Measurements from ENCODE around the gene SNAP91. TPM values are rescaled to one million over a fixed set of nuclear protein-coding genes. Genes with fewer than 3 reads are reported as not detected.

Gene SNAP91
- total RNA-seq, 2 donors from 2014 or later = 2.9 to 7.2 TPM

DNA sequence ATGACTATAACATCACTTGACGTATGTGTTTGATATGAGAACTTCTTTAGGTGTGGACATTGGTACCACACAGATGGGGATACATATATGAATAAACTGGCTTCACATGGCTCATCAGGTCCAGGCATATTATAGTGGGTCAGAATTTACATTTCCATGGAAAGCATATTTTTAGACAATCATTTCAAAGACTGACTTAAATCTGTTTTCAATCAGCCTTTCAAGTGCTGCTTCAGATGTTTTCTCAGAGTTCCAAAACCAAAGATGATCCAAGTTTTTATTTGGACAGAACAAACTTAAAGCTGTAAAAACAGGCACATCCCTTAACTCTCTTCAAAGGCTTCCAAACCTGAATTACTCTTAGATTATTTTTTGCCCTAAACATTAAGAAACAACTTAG is 108.4 kb downstream of the SNAP91 start:
- no peaks in the 10 kb centered on the region for H3K4me1 ChIP-seq (replicated peaks)
- no peak for DNase-seq (ENCODE audit: low spot score)
- 97% methylated on average over 1 of the region's 1 CpG for WGBS
- TF ChIP-seq POLR2A (IDR thresholded peaks at IDR 0.05) (no peak), CTCF (IDR thresholded peaks at IDR 0.05) (no peak), POLR2AphosphoS5 (IDR thresholded peaks at IDR 0.05) (no peak)
- no peak overlapping the region for H3K4me3 ChIP-seq
- intact Hi-C loops (cut with DNase I) = no loop called here
- H3K9me3 ChIP-seq = no peaks in the 10 kb centered on the region
- H3K36me3 ChIP-seq = no peaks in the 10 kb centered on the region
- no peak overlapping the region for H3K27ac ChIP-seq
- H3K27me3 ChIP-seq (replicated peaks; ENCODE audit: insufficient read depth) = no peaks in the 10 kb centered on the region

GRCh38 chr6:83597511-83597910 is 111.4 kb downstream of the SNAP91 start:
- no peaks in the 10 kb centered on the region for H3K36me3 ChIP-seq
- no peaks in the 10 kb centered on the region for H3K27me3 ChIP-seq (replicated peaks; ENCODE audit: insufficient read depth)
- no peak for TF ChIP-seq POLR2AphosphoS5 (IDR thresholded peaks at IDR 0.05)
- no peak for TF ChIP-seq CTCF (IDR thresholded peaks at IDR 0.05)
- no peak for TF ChIP-seq POLR2A (IDR thresholded peaks at IDR 0.05)
- H3K4me3 ChIP-seq = no peak overlapping the region
- 94% methylated on average over 1 of the region's 1 CpG for WGBS
- no peaks in the 10 kb centered on the region for H3K4me1 ChIP-seq (replicated peaks)
- no peak for DNase-seq (ENCODE audit: low spot score)
- H3K27ac ChIP-seq = no peak overlapping the region
- intact Hi-C loops (cut with DNase I) = no loop called here
- no peaks in the 10 kb centered on the region for H3K9me3 ChIP-seq

GRCh38 chr6:83597051-83597450 is 111.8 kb downstream of the SNAP91 start:
- H3K9me3 ChIP-seq = no peaks in the 10 kb centered on the region
- H3K27ac ChIP-seq = no peak overlapping the region
- TF ChIP-seq CTCF (IDR thresholded peaks at IDR 0.05) (no peak), POLR2A (IDR thresholded peaks at IDR 0.05) (no peak), POLR2AphosphoS5 (IDR thresholded peaks at IDR 0.05) (no peak)
- no peak for DNase-seq (ENCODE audit: low spot score)
- intact Hi-C loops (cut with DNase I) = no loop called here
- no peaks in the 10 kb centered on the region for H3K27me3 ChIP-seq (replicated peaks; ENCODE audit: insufficient read depth)
- WGBS = 33% methylated on average over 1 of the region's 1 CpG
- H3K4me1 ChIP-seq (replicated peaks) = no peaks in the 10 kb centered on the region
- no peak overlapping the region for H3K4me3 ChIP-seq
- H3K36me3 ChIP-seq = no peaks in the 10 kb centered on the region

DNA sequence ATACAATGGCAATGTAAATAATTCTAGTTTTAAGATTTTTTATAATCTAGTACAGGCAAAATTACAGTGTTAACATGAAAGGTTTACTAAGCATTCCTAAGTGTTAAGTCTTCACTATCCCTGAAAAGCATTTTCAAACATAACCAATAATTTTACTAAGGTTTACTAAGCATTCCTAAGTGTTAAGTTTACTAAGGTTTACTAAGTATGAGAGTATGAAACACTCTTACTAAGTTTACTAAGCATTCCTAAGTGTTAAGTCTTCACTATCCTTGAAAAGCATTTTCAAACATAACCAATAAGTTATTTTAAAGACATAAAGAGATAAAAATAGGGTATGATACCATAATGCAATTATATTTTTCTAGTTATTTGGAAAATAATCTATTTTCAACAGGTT is 114.0 kb downstream of the SNAP91 start:
- H3K4me1 ChIP-seq (replicated peaks) = no peaks in the 10 kb centered on the region
- no peaks in the 10 kb centered on the region for H3K9me3 ChIP-seq
- no peak overlapping the region for H3K4me3 ChIP-seq
- H3K27ac ChIP-seq = no peak overlapping the region
- intact Hi-C loops (cut with DNase I) = no loop called here
- H3K36me3 ChIP-seq = no peaks in the 10 kb centered on the region
- TF ChIP-seq POLR2AphosphoS5 (IDR thresholded peaks at IDR 0.05) (no peak), POLR2A (IDR thresholded peaks at IDR 0.05) (no peak), CTCF (IDR thresholded peaks at IDR 0.05) (no peak)
- no peaks in the 10 kb centered on the region for H3K27me3 ChIP-seq (replicated peaks; ENCODE audit: insufficient read depth)
- no peak for DNase-seq (ENCODE audit: low spot score)

GRCh38 chr6:83593395-83593785 is 115.5 kb downstream of the SNAP91 start:
- 90% methylated on average over 9 of the region's 9 CpGs for WGBS
- intact Hi-C loops (cut with DNase I) = no loop called here
- Histone ChIP-seq H3K4me3 (no peak overlapping the region), H3K36me3 (no peaks in the 10 kb centered on the region), H3K4me1 (replicated peaks) (no peaks in the 10 kb centered on the region), H3K27me3 (replicated peaks; ENCODE audit: insufficient read depth) (no peaks in the 10 kb centered on the region), H3K9me3 (no peaks in the 10 kb centered on the region), H3K27ac (no peak overlapping the region)
- TF ChIP-seq POLR2AphosphoS5 (IDR thresholded peaks at IDR 0.05) = no peak
- no peak for TF ChIP-seq POLR2A (IDR thresholded peaks at IDR 0.05)
- TF ChIP-seq CTCF (IDR thresholded peaks at IDR 0.05) = no peak
- no peak for DNase-seq (ENCODE audit: low spot score)
